Retinal pigment epithelial cell (primary cell): ENCODE measurements around the gene ZNF335.
A peak's percentile ranks its signal among the peaks of the same experiment; 100 is the strongest.

Experiments
- DNase-seq: peaks from one replicate; pipeline ENCODE4 v3.0.0-alpha.2; 2010; ENCODE audit warnings: low read depth
- H3K4me3 ChIP-seq: 2 replicates; pipeline ENCODE4 v1.5.1; 2011; ENCODE audit warnings: mild to moderate bottlenecking, low read length, control low read depth, moderate library complexity
- CTCF ChIP-seq: conservative IDR thresholded peaks from 2 replicates; pipeline ENCODE4 v1.5.1; 2011; ENCODE audit warnings: low read depth, low read length, control low read depth, inconsistent platforms

ZNF335 gene

GRCh38 chr20:45970646-45971424, 1.2 kb downstream of the ZNF335 start:
- no peak for DNase-seq
- no peak for TF ChIP-seq CTCF
- peak overlapping the region; percentile 94 for H3K4me3 ChIP-seq

GRCh38 chr20:45969712-45970634, 2.0 kb downstream of the ZNF335 start:
- peak; percentile 78 for TF ChIP-seq CTCF
- H3K4me3 ChIP-seq: peak overlapping the region; percentile 94
- DNase-seq: peak; percentile 17

GRCh38 chr20:45968801-45969711, 2.9 kb downstream of the ZNF335 start:
- DNase-seq: no peak
- no peak overlapping the region for H3K4me3 ChIP-seq
- no peak for TF ChIP-seq CTCF

- no peak for TF ChIP-seq CTCF
- DNase-seq: no peak
- H3K4me3 ChIP-seq: no peak overlapping the region
Measured at GRCh38 chr20:45968081-45968671, 3.8 kb downstream of the ZNF335 start.

GRCh38 chr20:45967551-45968080, 4.4 kb downstream of the ZNF335 start:
- no peak overlapping the region for H3K4me3 ChIP-seq

More at GRCh38 chr20:45967551-45968080, 4.4 kb downstream of the ZNF335 start:
- TF ChIP-seq CTCF: no peak
- DNase-seq: no peak
